Right lobe of liver (tissue), 6 donors: ENCODE measurements around the gene PLIN4. TPM values are rescaled to one million over a fixed set of nuclear protein-coding genes. Genes with fewer than 3 reads are reported as not detected.

ENCODE experiments used
- ATAC-seq, 4 donors: fragments of 200-7000 bp; cut with Tn5 transposase; one replicate each; pipeline ENCODE4 v1.9.1; 2020; ENCODE audit warnings: mild to moderate bottlenecking in 4 of 4, moderate library complexity in 4 of 4
- DNase-seq, 3 donors: peaks; one replicate each; pipeline ENCODE4 v3.0.0-alpha.2; 2020
- H3K27ac ChIP-seq, 3 donors: fragments of 200-600 bp; one replicate each; pipeline ENCODE4 v1.8.0; 2022
- H3K27me3 ChIP-seq, 2 donors: fragments of 200-600 bp; one replicate each; pipeline ENCODE4 v1.8.0; 2022
- H3K36me3 ChIP-seq, 4 donors: fragments of 200-600 bp; sonication (generic) in 1 of 4; one replicate each; pipeline versions ENCODE4 v1.5.1 to v1.8.0; 2017 to 2022; ENCODE audit warnings: control low read depth in 1 of 4
- H3K4me1 ChIP-seq, 4 donors: fragments of 200-600 bp; sonication (generic) in 1 of 4; one replicate each; pipeline versions ENCODE4 v1.5.1 to v1.8.0; 2017 to 2022; ENCODE audit warnings: control low read depth in 1 of 4
- H3K4me3 ChIP-seq, 3 donors: fragments of 200-600 bp; one replicate each; pipeline ENCODE4 v1.8.0; 2022
- H3K9me3 ChIP-seq, 4 donors: fragments of 200-600 bp; sonication (generic) in 1 of 4; one replicate each; pipeline versions ENCODE4 v1.5.1 to v1.8.0; 2017 to 2022; ENCODE audit warnings: control low read depth in 1 of 4
- POLR2A ChIP-seq: fragments of 450-650 bp; IDR thresholded peaks from one replicate; pipeline ENCODE4 v1.6.1; 2017; ENCODE audit warnings: antibody characterized with exemption, mild to moderate bottlenecking
- WGBS: methylation state at CpG from one replicate; pipeline ENCODE4 v1.1.6; 2018; ENCODE audit warnings: low coverage, low lambda C conversion rate; ENCODE audit not compliant: insufficient coverage; ENCODE audit errors: missing lambda C conversion rate; 5-methylcytosine and 5-hydroxymethylcytosine counted together
- intact Hi-C, 2 donors: fragments of 100-400 bp; cut with DNase I; formaldehyde crosslinking; loops; one replicate each; pipeline versions ENCODE4 v1.11.2 to v1.14.1; 2022
- total RNA-seq, 6 experiments: library from RNA; depleted of rRNA in 2 of 6; stranded (reverse); fragments of >200 nt in 2 of 6; fragmentation: NEBNext Ultra II Directional in 3 of 6; extraction: Animal tissue kit (Norgen Biotek cat#: 25700) in 3 of 6; gene quantifications; one replicate each; pipeline versions ENCODE4 v1.1.0 to v1.2.4, GENCODE V29; 2016 to 2023
- TF ChIP-seq, protein P1 (sequence below), 4 donors: fragments of 200-600 bp in 3 of 4; fragments of 450-650 bp in 1 of 4; IDR thresholded peaks; one replicate each; pipeline versions ENCODE4 v1.5.1 to v1.8.0; 2016 to 2022; ENCODE audit warnings: antibody characterized with exemption in 4 of 4, mild to moderate bottlenecking in 2 of 4
- donor health status: DM: no; HTN: yes; CAD: no.
- donor health status: DM: no; HTN: no; CAD: no.
- donor health status: DM: no; HTN: no; CAD: no.
- donor health status: DM: no; HTN: yes; CAD: no.
- donor health status: DM: no; HTN: yes; CAD: no.

The PLIN4 gene
- total RNA-seq, 6 experiments from 2014 or later = 28.4 to 51.2 (median 39.3) TPM

DNA sequence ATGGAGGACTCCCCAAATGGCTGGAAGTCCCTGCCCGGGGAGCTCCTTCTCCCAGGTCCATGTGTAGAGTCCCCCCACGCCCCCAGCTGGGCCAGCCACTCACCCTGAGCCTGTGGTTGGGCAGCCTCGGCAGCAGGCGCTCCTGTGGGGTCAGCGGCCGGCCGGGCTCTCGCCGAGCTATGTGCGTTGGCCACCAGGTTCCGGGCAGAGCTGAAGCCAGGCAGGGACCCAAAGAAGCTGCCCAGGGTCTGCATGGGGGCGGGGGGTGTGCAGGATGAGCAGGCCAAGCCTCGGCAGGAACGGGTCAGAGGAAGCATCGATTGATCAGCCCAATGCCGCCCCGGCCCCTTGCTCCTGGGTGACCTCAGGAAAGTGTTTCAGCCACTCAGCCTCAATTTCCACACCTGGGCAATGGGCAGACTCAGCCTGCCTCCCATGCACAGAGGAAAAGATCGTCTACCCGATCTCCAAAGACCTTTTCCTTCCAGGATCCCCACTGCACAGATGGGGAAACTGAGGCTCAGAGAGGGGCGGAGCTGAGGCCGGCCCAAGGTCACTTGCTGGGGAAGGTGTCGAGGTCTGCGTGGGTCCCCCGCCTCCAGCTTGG is 732 bp downstream of the PLIN4 start:
- DNase-seq (peak in 1 of 3 donors; percentile 39), ATAC-seq (peak in 2 of 4 donors; percentile 1 to 11)
- intact Hi-C loops = no loop called here
- Histone ChIP-seq H3K27ac (peak overlapping the region in 1 of 3 donors; percentile 47), H3K4me3 (peak overlapping the region in 2 of 3 donors; percentile 26 to 37), H3K4me1 (peaks cover 0 to 58% (median 26%) of the 10 kb centered on the region in 4 donors), H3K36me3 (peaks cover 0 to 27% (median 12%) of the 10 kb centered on the region in 4 donors), H3K9me3 (no peaks in the 10 kb centered on the region), H3K27me3 (no peaks in the 10 kb centered on the region)
- WGBS = no CpG with 5 or more reads among the region's 24 CpGs
- TF ChIP-seq POLR2A = no peak
- TF ChIP-seq, protein P1, sequence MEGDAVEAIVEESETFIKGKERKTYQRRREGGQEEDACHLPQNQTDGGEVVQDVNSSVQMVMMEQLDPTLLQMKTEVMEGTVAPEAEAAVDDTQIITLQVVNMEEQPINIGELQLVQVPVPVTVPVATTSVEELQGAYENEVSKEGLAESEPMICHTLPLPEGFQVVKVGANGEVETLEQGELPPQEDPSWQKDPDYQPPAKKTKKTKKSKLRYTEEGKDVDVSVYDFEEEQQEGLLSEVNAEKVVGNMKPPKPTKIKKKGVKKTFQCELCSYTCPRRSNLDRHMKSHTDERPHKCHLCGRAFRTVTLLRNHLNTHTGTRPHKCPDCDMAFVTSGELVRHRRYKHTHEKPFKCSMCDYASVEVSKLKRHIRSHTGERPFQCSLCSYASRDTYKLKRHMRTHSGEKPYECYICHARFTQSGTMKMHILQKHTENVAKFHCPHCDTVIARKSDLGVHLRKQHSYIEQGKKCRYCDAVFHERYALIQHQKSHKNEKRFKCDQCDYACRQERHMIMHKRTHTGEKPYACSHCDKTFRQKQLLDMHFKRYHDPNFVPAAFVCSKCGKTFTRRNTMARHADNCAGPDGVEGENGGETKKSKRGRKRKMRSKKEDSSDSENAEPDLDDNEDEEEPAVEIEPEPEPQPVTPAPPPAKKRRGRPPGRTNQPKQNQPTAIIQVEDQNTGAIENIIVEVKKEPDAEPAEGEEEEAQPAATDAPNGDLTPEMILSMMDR (IDR thresholded peaks at IDR 0.05) = no peak

DNA sequence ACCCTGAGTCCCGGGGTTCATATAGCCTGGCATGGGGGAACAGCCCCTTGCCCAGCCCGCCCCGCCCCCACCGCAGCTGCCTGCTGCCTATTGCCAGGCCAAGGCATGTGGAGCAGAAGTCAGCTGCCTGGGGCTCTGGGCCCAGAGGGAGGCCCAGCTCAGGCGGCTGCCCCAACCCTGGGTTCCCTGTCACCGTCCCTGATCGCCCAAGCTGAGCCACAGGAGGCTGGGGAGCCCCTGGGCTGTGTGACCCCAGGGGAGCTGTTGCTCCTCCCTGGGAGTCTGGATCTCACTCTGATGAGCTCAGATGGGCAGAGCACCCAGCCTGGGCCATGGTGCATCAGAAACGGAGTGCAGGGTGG is 1.4 kb downstream of the PLIN4 start:
- H3K27ac ChIP-seq = peak overlapping the region in 1 of 3 donors; percentile 47
- no peak overlapping the region for H3K4me3 ChIP-seq

DNA sequence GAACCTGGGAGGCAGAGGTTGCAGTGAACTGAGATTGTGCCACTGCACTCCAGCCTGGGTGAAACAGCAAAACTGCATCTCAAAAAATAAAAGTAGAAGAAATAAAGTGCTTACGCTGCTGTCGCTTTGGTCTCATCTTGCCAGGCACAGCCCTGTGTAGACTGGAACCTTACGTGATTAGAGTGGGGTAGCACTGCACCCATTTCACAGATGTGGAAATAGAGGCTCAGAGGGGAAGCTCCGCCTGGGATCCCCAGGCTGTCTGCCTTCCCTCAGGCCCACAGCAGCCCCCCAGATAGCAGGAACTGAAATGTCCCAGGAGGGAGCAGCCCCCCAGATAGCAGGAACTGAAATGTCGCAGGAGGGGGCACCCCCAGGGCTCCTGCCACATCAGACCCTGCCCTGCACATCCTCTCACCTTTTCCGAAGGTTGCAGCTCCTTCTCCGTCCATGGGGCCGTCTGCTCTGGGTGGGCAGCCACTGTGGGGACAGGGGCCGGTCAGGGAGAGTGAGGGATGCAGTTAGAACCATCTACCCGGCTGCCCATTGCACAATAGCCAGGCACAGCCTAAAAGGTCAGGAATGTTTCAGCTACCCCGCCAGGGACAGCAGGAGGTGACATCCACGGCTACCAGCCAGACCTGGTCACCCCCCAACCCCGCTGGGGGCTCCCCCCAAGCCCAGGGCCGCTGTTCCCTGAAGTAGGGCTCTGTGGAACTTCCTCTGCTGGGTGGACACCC is 1.9 kb downstream of the PLIN4 start:
- H3K4me3 ChIP-seq = no peak overlapping the region
- peaks cover 0 to 33% (median 16%) of the 10 kb centered on the region in 4 donors for H3K36me3 ChIP-seq
- DNase-seq (peak in 1 of 3 donors; percentile 73), ATAC-seq (peak in 3 of 4 donors; percentile 3 to 20 (median 8))
- H3K27ac ChIP-seq = peak overlapping the region in 1 of 3 donors; percentile 47
- H3K9me3 ChIP-seq = no peaks in the 10 kb centered on the region
- peaks cover 0 to 46% (median 20%) of the 10 kb centered on the region in 4 donors for H3K4me1 ChIP-seq
- WGBS = 62% methylated on average over 6 of the region's 14 CpGs
- TF ChIP-seq POLR2A = no peak
- TF ChIP-seq, protein P1 (IDR thresholded peaks at IDR 0.05) = no peak
- intact Hi-C loops = no loop called here
- H3K27me3 ChIP-seq = no peaks in the 10 kb centered on the region

More for the DNA sequence above, 1.4 kb downstream of the PLIN4 start:
- H3K36me3 ChIP-seq = peaks cover 0 to 32% (median 16%) of the 10 kb centered on the region in 4 donors
- H3K9me3 ChIP-seq = no peaks in the 10 kb centered on the region
- peaks cover 0 to 52% (median 23%) of the 10 kb centered on the region in 4 donors for H3K4me1 ChIP-seq
- intact Hi-C loops = no loop called here
- ATAC-seq = peak; percentile 4 to 43 (median 10)
- peak in 2 of 3 donors; percentile 41 to 76 for DNase-seq
- no peak for TF ChIP-seq POLR2A
- TF ChIP-seq, protein P1 (IDR thresholded peaks at IDR 0.05) = no peak
- H3K27me3 ChIP-seq = no peaks in the 10 kb centered on the region
- 18% methylated on average over 3 of the region's 8 CpGs for whole genome bisulfite sequencing

DNA sequence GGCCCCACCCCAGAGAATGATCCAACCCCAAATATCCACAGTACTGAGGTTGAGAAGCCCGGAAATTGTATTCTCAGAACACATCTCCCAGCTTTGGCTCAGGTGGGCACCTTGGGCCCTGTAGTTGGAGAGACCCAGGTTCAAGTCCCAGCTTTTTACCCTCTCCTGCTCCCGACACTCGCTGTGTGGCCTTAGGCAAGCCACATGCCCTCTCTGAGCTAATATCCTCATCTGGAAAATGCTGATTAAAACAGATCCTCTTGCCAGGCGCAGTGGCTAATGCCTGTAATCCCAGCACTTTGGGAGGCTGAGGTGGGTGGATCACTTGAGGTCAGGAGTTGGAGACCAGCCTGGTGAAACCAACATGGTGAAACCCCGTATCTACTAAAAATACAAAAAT is 2.6 kb downstream of the PLIN4 start:
- ATAC-seq (no peak), DNase-seq (no peak)
- WGBS = 80% methylated on average over 1 of the region's 5 CpGs
- H3K27me3 ChIP-seq = no peaks in the 10 kb centered on the region
- H3K4me1 ChIP-seq = peaks cover 0 to 40% (median 17%) of the 10 kb centered on the region in 4 donors
- H3K4me3 ChIP-seq = no peak overlapping the region
- TF ChIP-seq, protein P1 (IDR thresholded peaks at IDR 0.05) = no peak
- TF ChIP-seq POLR2A = no peak
- intact Hi-C loops = no loop called here
- no peak overlapping the region for H3K27ac ChIP-seq
- no peaks in the 10 kb centered on the region for H3K9me3 ChIP-seq
- H3K36me3 ChIP-seq = peaks cover 0 to 33% (median 16%) of the 10 kb centered on the region in 4 donors
